HT-29 (cell line): ENCODE results near the gene FDPS. TPM values are rescaled to one million over a fixed set of nuclear protein-coding genes. Genes with fewer than 3 reads are reported as not detected.
A peak's percentile ranks its signal among the peaks of the same experiment; 100 is the strongest.

Source experiments
- DNase-seq: peaks from one replicate; pipeline ENCODE4 v3.0.0-alpha.2; 2015; ENCODE audit warnings: low spot score
- total RNA-seq: library from RNA; depleted of rRNA; stranded (reverse); fragments of >200 nt; shearing (Covaris generic); gene quantifications from 2 replicates; pipeline ENCODE4 v1.2.3, GENCODE V29; 2014; rRNA removed

FDPS gene
- total RNA-seq: 270 and 302 TPM in 2 replicates

GRCh38 chr1:155308493-155309422, at the start of gene FDPS:
FDPS (plus strand) TSS chr1:155308866; CDS start chr1:155309790, 924 bp downstream.
- DNase-seq: peak; percentile 99

DNA sequence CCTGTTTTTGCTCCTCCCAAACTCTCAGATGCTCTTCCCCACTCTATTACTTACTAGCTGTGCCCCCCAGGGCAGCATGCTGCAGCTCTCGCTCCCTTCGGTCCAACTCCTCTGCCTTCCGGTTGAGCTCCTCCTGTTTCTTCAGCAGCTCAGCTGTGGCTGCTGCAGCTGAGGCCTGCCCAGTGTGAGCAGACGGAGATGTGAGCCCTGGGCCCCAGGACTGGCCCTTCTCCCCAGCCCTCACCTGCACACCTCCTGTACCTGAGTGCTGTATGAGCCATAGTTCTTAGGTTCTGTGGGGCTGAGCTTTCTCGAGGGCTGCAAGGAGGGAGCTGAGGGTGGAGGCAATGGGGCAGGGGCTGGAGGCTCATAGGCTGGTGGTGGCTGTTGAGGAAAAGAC, 48.4 kb upstream of the FDPS start:
- no peak for DNase-seq

- peak; percentile 55 for DNase-seq
Observed at GRCh38 chr1:155261493-155261851, 47.2 kb upstream of the FDPS start.

DNA sequence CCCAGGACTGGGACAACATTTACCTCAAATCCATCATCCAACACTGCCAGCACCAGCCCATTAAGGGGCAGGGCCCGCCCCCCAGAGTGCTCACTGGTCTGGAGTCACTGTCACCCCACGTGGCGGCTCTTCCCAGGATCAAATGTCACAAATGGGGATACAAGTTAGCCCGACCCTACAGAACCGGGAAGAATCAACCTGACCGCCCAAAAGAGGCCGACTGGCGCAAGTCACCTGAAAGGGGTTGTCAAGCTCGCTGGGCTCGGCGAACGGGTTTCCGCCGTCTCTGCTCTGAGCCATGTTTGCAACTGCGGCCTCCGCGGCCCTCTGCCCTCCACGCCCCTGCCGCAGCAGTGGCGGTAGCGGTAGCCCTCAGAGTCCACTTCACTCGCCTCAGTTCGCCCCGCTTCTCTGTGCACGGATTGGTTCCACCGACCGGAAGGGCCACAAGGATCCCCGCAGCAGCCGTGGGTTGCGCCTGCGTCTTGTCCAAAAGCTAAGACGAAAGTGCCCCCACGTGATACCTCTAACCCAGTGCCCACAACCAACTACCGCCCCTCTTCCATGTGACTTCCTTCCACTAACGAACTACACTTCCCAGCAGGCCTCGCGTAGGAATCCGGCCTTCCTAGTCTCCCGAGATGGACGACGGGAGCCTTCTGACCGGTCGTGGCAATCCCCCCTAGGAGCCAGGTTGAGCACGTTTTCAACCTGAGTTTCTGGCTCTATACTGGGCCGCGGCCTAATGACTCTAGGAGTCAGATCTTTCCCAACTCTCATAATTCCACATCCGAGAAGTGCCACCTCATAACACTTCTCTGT, 46.6 kb upstream of the FDPS start, which contains the start of gene SCAMP3:
Gene SCAMP3, minus strand, starts transcription at position 509 of the 822 bp plus-strand sequence. Its CDS starts 209 bp downstream, at position 300.
- peak; percentile 97 for DNase-seq

- no peak for DNase-seq
Observed at GRCh38 chr1:155263067-155263466, 45.6 kb upstream of the FDPS start.

- no peak for DNase-seq
Observed at GRCh38 chr1:155266553-155266952, 42.1 kb upstream of the FDPS start.

DNA sequence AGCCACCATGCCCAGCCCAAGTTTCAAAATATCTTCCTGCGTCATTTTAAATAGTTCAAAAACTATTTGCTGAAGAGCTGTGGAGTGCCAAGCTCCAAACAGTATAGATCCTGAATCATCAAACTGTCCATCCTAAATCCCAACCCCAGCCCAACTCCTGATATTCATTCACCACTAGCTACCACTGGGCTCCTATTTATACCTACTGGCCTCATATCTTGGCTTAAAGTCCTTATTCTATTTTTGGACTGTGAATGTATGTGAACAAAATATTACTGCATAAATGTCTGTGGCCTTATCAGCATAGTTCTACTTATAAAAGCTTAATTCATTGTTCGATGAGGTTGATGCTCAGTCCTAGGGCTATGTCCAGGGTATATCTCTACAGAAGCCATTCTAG, 41.3 kb upstream of the FDPS start:
- DNase-seq: no peak

- no peak for DNase-seq
Observed at GRCh38 chr1:155268630-155269029, 40.0 kb upstream of the FDPS start.

DNA sequence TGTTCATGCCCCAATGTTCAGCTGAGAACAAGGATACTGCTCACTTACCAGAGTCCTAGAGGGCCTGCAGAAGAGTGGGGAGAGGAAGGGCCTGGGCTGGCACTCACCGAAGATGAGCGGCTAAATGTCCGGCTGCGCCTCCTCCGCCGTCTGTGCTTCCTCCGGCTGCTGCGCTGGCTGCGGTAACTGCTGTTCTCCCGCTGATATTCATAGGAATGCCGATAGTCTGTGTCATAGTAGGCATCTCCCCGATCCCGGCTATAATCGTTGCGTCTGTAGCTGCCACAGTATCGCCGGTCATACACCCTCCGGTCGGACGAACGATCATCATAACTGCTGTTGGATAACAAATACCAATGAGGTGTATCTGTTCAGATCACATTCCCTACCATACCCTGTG, 39.3 kb upstream of the FDPS start:
- no peak for DNase-seq

- peak; percentile 58 for DNase-seq
Observed at GRCh38 chr1:155272466-155273342, 36.0 kb upstream of the FDPS start.

DNA sequence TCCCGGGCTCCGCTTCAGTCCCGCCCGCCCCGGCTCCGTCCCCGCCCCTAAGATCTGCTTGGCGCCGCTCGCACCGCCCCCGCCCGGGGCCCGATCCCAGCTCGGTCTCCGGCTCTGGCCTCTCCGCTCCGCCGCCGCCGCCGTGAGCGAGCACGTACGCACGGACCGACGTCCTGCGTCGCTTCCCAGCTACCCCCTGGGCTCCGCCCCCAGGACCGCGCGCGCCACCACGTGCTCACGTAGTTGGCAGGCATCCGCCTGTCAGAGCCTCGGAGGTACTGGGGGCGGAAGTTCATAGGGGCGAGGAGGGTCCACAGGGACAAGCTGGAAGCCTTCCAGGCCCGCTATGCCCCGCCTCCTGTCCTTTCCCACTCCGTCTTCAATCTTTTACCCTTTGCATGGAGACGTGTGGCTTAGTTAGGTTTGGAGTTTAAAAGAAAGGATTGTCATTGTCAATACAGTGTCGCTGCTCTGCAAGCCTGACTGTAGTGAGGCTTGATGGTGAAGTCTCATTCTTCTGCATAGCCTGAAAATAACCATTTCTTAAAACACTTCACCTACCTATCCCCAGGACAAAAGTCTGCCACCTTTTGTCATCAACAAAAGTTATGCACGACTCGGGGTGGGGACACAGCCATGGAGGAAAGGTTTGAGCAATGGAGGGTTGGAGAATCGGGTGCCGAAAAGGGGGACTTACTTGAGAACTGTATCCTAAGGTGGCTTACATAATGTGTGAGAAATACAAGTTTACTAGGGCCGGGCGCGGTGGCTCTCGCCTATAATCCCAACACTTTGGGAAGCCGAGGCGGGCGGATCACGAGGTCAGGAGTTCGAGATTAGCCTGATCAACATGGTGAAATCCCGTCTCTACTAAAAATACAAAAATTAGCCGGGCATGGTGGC, 35.1 kb upstream of the FDPS start, which contains the start of gene CLK2:
Gene CLK2, minus strand, starts transcription at position 162 of the 903 bp plus-strand sequence. CDS start 2,527 bp downstream, outside the sequence.
- DNase-seq: peak; percentile 97

DNA sequence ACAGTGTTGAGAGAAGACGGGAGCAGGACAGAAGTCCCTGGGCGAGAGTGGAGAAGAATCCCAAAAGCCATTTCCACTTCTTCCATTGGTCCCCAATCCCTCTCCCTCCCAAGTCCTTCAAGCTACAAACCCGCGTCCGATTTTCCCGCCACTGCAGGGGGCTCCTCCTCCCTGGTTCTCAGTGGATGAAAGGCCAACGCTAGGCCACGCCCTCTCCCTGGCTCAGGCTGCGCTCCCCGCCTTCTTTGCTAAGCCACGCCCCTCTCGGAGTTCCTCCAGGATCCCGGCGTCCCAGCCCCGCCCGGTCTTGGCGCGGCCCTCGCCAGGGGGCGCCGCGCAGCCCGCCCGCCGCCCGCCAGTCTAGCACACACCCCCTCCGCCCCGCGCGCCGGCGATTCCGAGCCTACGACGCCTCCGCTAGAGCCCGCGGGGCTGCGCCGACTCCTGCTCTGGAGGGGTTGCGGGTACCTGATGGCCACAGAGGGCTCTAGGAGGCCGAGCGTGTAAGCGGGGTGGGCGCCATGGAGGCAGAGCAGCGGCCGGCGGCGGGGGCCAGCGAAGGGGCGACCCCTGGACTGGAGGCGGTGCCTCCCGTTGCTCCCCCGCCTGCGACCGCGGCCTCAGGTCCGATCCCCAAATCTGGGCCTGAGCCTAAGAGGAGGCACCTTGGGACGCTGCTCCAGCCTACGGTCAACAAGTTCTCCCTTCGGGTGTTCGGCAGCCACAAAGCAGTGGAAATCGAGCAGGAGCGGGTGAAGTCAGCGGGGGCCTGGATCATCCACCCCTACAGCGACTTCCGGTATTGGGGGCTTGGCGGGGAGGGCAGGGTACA, 31.4 kb upstream of the FDPS start, which contains the start of gene HCN3:
Gene HCN3, plus strand, starts transcription at position 394 of the 832 bp plus-strand sequence. Its CDS starts 128 bp downstream, at position 522.
- peak; percentile 98 for DNase-seq

DNA sequence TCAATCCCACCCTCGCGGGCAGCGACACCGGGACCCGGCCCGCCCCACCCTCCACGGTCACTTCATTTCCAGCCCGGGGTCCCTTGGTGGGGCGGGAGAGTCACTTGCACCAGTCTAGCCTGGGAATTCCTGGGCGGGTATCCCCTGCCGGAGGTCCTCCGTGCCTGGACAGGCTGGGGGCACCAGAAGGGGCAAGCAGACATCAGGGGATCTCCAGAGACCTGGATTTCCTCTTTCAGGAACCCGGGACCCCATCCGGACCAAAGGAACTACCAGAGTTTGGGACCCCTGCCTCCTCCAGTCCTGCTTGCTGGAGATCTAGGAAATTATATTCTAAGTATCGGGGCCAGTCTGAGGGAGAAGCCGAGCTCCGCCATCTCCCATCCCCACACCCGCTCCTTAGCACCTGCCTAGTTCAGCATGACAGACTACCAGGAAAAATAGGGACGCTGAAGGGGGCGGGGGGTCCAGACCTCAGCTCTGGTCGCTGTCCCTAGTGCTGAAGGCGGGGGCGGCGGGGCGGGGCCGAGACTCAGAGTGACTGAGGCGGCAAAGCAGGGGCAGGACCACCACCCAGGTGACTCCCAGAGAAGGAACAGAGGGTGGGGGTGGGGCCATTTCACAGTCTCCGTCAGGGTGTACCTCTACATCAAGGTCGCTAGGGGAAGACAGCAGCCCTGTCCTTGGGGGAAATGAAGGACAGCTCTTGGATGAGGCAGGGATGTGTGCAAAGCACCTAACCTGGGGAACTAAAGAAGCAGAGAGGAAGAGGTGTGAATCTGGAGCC, 30.6 kb upstream of the FDPS start:
- peak; percentile 60 for DNase-seq

DNA sequence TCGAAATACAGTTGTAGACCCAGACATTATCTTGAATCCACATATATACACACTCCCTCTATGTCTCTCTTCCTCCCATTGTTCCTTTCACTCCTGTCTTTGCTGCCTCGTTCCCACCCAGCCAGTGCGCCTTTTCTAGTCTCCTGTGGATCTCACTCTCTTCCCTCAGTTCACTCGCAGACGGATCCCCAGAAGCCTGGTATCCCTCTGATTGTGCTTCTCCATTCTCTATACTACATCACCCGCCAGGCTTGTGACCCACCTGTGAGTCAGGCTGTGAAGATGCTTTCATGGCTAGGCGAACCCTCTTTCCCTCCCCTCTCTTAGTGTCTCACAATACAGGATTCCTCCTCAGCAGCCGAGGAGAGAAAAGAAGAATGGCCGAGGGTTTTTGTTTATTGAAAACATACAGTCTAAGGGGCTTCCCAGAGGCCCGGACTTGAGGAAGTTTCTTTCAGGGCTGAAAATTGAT, 29.9 kb upstream of the FDPS start:
- no peak for DNase-seq

GRCh38 chr1:155279268-155279667, 29.4 kb upstream of the FDPS start:
- DNase-seq: no peak

DNA sequence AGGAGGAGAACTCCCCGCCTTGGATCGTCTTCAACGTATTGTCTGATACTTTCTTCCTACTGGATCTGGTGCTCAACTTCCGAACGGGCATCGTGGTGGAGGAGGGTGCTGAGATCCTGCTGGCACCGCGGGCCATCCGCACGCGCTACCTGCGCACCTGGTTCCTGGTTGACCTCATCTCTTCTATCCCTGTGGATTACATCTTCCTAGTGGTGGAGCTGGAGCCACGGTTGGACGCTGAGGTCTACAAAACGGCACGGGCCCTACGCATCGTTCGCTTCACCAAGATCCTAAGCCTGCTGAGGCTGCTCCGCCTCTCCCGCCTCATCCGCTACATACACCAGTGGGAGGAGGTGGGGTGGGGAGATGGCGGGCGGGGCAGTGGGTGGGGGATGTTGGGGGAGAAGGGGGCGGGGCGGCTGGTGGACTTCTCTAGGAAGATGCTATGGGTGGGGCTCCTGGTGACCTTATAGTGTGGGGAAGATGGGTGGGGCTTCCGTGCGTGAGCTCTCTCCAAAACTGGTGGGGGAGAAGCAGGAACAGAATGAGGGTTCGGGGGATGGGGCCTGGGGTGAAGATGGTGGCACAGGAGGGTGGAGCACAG, 26.1 kb upstream of the FDPS start:
- no peak for DNase-seq

GRCh38 chr1:155284476-155284875, 24.2 kb upstream of the FDPS start:
- DNase-seq: no peak

DNA sequence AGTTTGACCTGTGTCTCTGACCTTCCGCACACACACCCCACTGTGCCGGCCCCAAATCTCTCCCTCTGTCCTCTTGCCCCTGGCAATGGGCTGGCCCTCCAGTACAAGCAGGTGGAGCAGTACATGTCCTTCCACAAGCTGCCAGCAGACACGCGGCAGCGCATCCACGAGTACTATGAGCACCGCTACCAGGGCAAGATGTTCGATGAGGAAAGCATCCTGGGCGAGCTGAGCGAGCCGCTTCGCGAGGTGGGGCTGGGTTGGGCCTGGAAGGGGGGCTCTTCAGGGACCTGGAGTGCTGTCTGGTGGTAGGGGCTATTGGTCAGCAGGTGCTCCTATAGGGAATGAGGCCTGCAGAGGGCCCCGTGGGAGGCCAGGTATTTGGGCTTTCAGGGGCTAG, 23.6 kb upstream of the FDPS start:
- no peak for DNase-seq
